C4-2B (cell line): ENCODE results near the gene SLC4A4.

ENCODE experiments used
- H3K27ac ChIP-seq: fragments of 450-650 bp; 2 replicates; pipeline ENCODE4 v1.5.1; 2017
- ZFX ChIP-seq: fragments of 450-650 bp; IDR thresholded peaks from 2 replicates; pipeline ENCODE4 v1.6.1; 2017
- TF ChIP-seq, protein P1 (sequence below): fragments of 450-650 bp; conservative IDR thresholded peaks from 2 replicates; pipeline ENCODE4 v1.5.1; 2017; ENCODE audit warnings: mild to moderate bottlenecking

The SLC4A4 gene

DNA sequence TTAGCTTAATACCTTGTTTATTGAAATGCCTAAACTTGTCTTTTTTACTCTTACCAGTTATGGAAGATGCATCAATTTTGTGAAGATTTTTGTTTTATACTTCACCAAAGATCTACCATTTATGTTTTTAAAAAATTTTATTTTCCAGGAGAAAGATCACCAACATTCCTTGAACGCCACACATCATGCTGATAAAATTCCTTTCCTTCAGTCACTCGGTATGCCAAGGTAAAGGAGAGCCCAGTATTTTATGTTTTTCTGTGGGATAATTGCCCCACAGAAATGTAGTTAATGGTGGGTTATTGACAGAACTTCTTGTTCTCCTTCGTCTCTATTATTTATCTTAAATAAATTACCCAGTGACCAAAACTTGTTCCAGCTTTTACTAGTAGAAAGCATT is 228.0 kb downstream of the SLC4A4 start:
- H3K27ac ChIP-seq = no peak overlapping the region
- TF ChIP-seq, protein P1, sequence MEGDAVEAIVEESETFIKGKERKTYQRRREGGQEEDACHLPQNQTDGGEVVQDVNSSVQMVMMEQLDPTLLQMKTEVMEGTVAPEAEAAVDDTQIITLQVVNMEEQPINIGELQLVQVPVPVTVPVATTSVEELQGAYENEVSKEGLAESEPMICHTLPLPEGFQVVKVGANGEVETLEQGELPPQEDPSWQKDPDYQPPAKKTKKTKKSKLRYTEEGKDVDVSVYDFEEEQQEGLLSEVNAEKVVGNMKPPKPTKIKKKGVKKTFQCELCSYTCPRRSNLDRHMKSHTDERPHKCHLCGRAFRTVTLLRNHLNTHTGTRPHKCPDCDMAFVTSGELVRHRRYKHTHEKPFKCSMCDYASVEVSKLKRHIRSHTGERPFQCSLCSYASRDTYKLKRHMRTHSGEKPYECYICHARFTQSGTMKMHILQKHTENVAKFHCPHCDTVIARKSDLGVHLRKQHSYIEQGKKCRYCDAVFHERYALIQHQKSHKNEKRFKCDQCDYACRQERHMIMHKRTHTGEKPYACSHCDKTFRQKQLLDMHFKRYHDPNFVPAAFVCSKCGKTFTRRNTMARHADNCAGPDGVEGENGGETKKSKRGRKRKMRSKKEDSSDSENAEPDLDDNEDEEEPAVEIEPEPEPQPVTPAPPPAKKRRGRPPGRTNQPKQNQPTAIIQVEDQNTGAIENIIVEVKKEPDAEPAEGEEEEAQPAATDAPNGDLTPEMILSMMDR = no peak
- no peak for TF ChIP-seq ZFX

DNA sequence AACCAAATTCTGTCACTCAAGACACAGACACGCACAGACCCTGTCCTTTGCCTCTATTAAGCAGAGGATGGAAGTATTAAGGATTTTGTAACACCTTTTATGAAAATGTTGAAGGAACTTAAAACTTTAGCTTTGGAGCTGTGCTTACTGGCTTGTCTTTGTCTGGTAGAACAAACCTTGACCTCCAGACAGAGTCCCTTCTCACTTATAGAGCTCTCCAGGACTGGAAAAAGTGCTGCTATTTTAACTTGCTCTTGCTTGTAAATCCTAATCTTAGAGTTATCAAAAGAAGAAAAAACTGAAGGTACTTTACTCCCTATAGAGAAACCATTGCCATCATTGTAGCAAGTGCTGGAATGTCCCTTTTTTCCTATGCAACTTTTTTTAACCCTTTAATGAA is 229.3 kb downstream of the SLC4A4 start:
- no peak overlapping the region for H3K27ac ChIP-seq
- TF ChIP-seq ZFX = no peak
- TF ChIP-seq, protein P1 = no peak

DNA sequence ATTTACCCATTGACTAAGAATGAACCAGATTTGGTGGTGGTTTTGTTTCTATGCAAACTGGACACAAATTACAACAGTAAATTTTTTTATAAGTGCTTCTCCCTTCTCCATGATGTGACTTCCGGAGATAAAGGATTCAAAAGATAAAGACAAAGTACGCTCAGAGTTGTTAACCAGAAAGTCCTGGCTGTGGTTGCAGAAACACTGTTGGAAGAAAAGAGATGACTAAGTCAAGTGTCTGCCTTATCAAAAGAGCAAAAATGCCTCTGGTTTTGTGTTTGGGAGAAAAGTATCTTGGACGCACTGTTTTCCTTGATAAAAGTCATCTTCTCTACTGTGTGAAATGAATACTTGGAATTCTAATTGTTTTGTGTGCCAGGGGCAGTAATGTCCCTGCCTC is 231.7 kb downstream of the SLC4A4 start:
- no peak for TF ChIP-seq ZFX
- TF ChIP-seq, protein P1 = no peak
- no peak overlapping the region for H3K27ac ChIP-seq

DNA sequence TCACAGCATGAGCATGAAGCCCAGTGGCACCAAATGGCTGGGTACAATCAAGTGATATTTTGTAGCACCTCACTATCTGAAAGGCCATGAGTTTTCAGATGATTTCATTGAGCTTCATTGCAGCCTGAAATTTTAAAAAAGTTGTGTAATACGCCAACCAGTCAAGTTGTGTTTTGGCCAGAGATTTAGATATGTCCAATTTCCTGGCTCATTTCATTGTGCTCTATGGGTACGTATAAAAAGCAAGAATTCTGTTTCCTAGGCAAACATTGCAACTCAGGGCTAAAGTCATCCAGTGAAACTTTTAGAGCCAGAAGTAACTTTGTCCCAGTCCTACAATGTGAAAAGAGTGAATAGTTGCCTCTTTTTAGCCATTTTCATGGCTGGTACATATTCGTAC is 232.5 kb downstream of the SLC4A4 start:
- TF ChIP-seq ZFX = no peak
- TF ChIP-seq, protein P1 = no peak
- H3K27ac ChIP-seq = no peak overlapping the region

DNA sequence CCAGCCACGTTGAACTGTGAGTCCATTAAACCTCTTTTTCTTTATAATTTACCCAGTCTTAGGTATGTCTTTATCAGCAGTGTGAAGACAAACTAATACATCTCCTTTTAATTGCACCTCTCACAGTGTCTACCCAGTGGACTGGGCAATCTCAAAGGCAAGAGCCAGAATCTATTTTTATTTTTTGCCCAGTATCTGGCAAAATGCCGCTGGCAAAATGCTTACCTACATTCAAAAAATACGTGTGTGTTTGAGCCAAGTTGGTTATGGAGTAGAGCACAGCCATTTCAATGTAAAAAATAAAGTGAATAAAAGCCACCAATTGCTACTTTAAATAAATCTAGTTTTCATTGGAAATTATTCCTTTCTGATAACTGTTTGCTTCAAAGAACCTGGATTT is 245.2 kb downstream of the SLC4A4 start:
- no peak for TF ChIP-seq ZFX
- no peak overlapping the region for H3K27ac ChIP-seq

DNA sequence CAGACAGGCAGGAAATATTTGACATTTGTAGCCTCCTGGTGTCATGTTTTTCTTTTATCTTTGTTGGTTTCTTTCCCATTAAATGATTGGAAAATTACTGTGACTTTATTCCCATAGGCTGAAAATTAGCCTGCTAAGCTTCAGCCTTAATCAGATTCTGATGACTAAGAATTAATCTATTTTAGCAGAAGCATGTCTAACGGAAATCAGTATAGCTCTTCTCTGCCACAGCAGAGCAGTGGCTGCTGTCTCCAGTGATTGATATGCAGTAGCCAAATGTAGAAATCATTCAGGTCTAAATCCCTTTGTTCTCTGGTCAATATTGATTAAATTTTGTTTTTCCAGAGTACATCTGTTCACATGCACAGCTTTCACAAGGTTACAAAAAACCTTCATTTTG is 245.8 kb downstream of the SLC4A4 start:
- H3K27ac ChIP-seq = no peak overlapping the region
- TF ChIP-seq ZFX = no peak
- TF ChIP-seq, protein P1 = no peak

DNA sequence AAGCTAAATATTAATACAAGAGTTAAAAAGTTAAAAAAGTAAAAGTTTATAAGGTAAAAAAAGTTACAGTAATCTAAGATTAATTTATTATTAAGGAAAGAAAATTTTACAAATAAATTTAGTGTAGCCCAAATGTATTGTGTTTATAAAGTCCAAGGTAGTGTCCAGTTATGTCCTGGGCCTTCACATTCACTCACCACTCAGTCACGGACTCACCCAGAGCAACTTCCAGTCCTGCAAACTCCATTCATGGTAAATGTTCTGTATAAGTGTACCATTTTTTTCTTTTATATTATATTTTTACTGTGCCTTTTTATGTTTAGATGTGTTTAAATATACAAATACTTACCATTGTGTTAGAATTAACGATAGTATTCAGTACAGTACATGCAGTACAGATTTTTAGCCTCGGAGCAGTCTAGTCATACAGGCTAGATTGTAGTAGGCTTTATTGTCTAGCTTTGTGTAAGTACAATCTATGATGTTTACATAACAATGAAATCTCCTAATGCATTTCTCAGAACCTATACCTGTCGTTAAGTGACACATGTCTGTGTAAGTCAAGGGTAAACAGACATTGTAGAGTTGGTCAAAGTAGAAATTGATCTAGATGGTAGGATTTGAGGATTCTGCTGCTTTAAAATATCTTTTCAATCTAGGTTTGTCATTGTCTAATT is 247.4 kb downstream of the SLC4A4 start:
- H3K27ac ChIP-seq = no peak overlapping the region
- TF ChIP-seq, protein P1 = no peak
- TF ChIP-seq ZFX = no peak

DNA sequence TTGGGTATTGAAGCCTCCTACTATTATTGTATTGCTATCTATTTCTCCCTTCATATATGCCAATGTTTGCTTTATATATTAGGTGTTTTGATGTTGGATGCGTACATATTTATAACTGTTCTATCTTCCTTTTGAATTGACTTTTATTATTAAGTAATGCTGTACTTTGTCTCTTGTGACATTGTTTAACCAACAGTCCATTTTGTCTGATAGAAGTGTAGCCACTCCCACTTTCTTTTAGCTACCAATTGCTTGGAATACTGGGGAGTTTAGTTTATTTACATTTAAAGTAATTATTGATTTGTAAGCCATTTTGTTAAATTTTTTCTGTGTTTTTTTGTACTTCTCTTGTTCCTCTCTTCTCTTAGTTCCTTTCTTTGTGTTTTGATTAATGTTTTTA is 249.2 kb downstream of the SLC4A4 start:
- H3K27ac ChIP-seq = no peak overlapping the region
- TF ChIP-seq, protein P1 = no peak
- no peak for TF ChIP-seq ZFX
